Ascending aorta (tissue), 2 donors: ENCODE data around the gene ITPK1. TPM values are rescaled to one million over a fixed set of nuclear protein-coding genes. Genes with fewer than 3 reads are reported as not detected.

Experiments
- DNase-seq, 2 donors: peaks; one replicate each; pipeline ENCODE4 v3.0.0-alpha.2; 2019; ENCODE audit warnings: low spot score in 2 of 2
- H3K27ac ChIP-seq, 2 donors: fragments of 200-600 bp; sonication (generic); one replicate each; pipeline ENCODE4 v1.5.1; 2016 to 2017; ENCODE audit warnings: mild to moderate bottlenecking in 1 of 2
- H3K27me3 ChIP-seq: fragments of 200-600 bp; sonication (generic); one replicate; pipeline ENCODE4 v1.5.1; 2017
- H3K36me3 ChIP-seq, 2 donors: fragments of 200-600 bp; sonication (generic); one replicate each; pipeline ENCODE4 v1.5.1; 2016
- H3K4me1 ChIP-seq, 2 donors: fragments of 200-600 bp; sonication (generic); one replicate each; pipeline ENCODE4 v1.5.1; 2016 to 2017; ENCODE audit warnings: mild to moderate bottlenecking in 1 of 2
- H3K4me3 ChIP-seq, 2 donors: fragments of 200-600 bp; sonication (generic); one replicate each; pipeline ENCODE4 v1.5.1; 2016 to 2017; ENCODE audit warnings: mild to moderate bottlenecking in 1 of 2
- H3K9me3 ChIP-seq, 2 donors: fragments of 200-600 bp; sonication (generic); one replicate each; pipeline ENCODE4 v1.5.1; 2016
- CTCF ChIP-seq, 3 experiments: fragments of 200-600 bp in 2 of 3; fragments of 450-650 bp in 1 of 3; sonication (generic) in 2 of 3; IDR thresholded peaks; one replicate each; pipeline ENCODE4 v1.5.1; 2016 to 2019; ENCODE audit warnings: antibody characterized with exemption in 3 of 3, mild to moderate bottlenecking in 1 of 3, moderate library complexity in 1 of 3
- intact Hi-C: fragments of 100-400 bp; cut with DNase I; formaldehyde crosslinking; loops from one replicate; pipeline ENCODE4 v1.15.1; 2023
- total RNA-seq: library from RNA; depleted of rRNA; stranded (reverse); fragments of >200 nt; gene quantifications from one replicate; pipeline ENCODE4 v1.1.0, GENCODE V29; 2016

Gene ITPK1
- total RNA-seq, 1 donor from 2014 or later, result 85.3 TPM

- H3K4me1 ChIP-seq, result peaks cover 3 to 7% of the 10 kb centered on the region in 2 donors
Observed at GRCh38 chr14:93121030-93121834, 5.5 kb upstream of the ITPK1 start.

GRCh38 chr14:93120517-93120916 lies 4.8 kb upstream of the ITPK1 start:
- Histone ChIP-seq H3K27ac (no peak overlapping the region), H3K4me1 (peaks cover 4 to 7% of the 10 kb centered on the region in 2 donors), H3K4me3 (no peak overlapping the region), H3K36me3 (no peaks in the 10 kb centered on the region), H3K9me3 (no peaks in the 10 kb centered on the region), H3K27me3 (no peaks in the 10 kb centered on the region)
- intact Hi-C loops, result no loop called here
- TF ChIP-seq CTCF (IDR thresholded peaks at IDR 0.05), result no peak
- DNase-seq, result no peak

More at GRCh38 chr14:93121030-93121834, 5.5 kb upstream of the ITPK1 start:
- no peaks in the 10 kb centered on the region for H3K9me3 ChIP-seq
- no peak overlapping the region for H3K4me3 ChIP-seq
- no peak for DNase-seq
- TF ChIP-seq CTCF (IDR thresholded peaks at IDR 0.05), result no peak
- H3K27ac ChIP-seq, result no peak overlapping the region
- intact Hi-C loops, result no loop called here
- no peaks in the 10 kb centered on the region for H3K36me3 ChIP-seq
- H3K27me3 ChIP-seq, result no peaks in the 10 kb centered on the region

- Histone ChIP-seq H3K4me1 (peaks cover 9 to 28% of the 10 kb centered on the region in 2 donors), H3K27ac (peak overlapping the region; percentile 98 to 100), H3K9me3 (no peaks in the 10 kb centered on the region), H3K36me3 (no peaks in the 10 kb centered on the region), H3K27me3 (no peaks in the 10 kb centered on the region), H3K4me3 (peak overlapping the region; percentile 97 to 99)
- no peak for TF ChIP-seq CTCF (IDR thresholded peaks at IDR 0.05)
- DNase-seq, result no peak
- intact Hi-C loops, result loop anchor here (5.0 kb wide), 1 partner anchor 91 kb away; the partner anchor contains the start of genes GON7 and UBR7
Observed at GRCh38 chr14:93116676-93117200, 1.0 kb upstream of the ITPK1 start.

- intact Hi-C loops, result loop anchor here (1.0 to 5.0 kb wide), 5 partner anchors 24 to 218 kb away; partner anchors contain the start of genes BTBD7, GON7, MOAP1 and UBR7
- peaks cover 9 to 28% of the 10 kb centered on the region in 2 donors for H3K4me1 ChIP-seq
- H3K9me3 ChIP-seq, result no peaks in the 10 kb centered on the region
- H3K36me3 ChIP-seq, result no peaks in the 10 kb centered on the region
- peak overlapping the region; percentile 97 to 99 for H3K4me3 ChIP-seq
- no peaks in the 10 kb centered on the region for H3K27me3 ChIP-seq
- DNase-seq, result peak; percentile 27 to 92
- peak overlapping the region; percentile 98 to 100 for H3K27ac ChIP-seq
- peak in 1 of 3 experiments; percentile 16 for TF ChIP-seq CTCF (IDR thresholded peaks at IDR 0.05)
Observed at GRCh38 chr14:93115069-93115820, 480 bp downstream of the ITPK1 start.

- DNase-seq, result no peak
- peak in 1 of 3 experiments; percentile 38 for TF ChIP-seq CTCF (IDR thresholded peaks at IDR 0.05)
- H3K27me3 ChIP-seq, result no peaks in the 10 kb centered on the region
- no peaks in the 10 kb centered on the region for H3K9me3 ChIP-seq
- H3K4me1 ChIP-seq, result peaks cover 9 to 28% of the 10 kb centered on the region in 2 donors
- H3K27ac ChIP-seq, result peak overlapping the region; percentile 88 to 100
- intact Hi-C loops, result loop anchor here (1.0 to 5.0 kb wide), 8 partner anchors 25 to 218 kb away; partner anchors contain the start of genes BTBD7, GON7, MOAP1 and UBR7
- H3K4me3 ChIP-seq, result peak overlapping the region; percentile 97 to 99
- H3K36me3 ChIP-seq, result no peaks in the 10 kb centered on the region
Observed at GRCh38 chr14:93114713-93115068, 1.0 kb downstream of the ITPK1 start.
